HEK293 (cell line): ENCODE measurements around the gene KRTCAP2.

Experiments used
- CTCF ChIA-PET: fragments of 350-600 bp; formaldehyde crosslinking; extraction: SDS; loops from one replicate; lab custom pipeline; 2021; ENCODE audit warnings: antibody characterized with exemption; lab: Yijun Ruan, JAX
- POLR2A ChIA-PET: fragments of 300-600 bp; formaldehyde crosslinking; extraction: SDS; loops from one replicate; lab custom pipeline; 2020; ENCODE audit warnings: antibody characterized with exemption, inconsistent platforms; lab: Yijun Ruan, JAX
- H3K27ac ChIP-seq: fragments of 200-500 bp; sonication (Bioruptor generic); 2 replicates; pipeline ENCODE4 v1.5.1; 2014; ENCODE audit warnings: low read depth, low read length, control low read depth, inconsistent platforms; ENCODE audit errors: extremely low read depth
- H3K36me3 ChIP-seq, 2 experiments: fragments of 200-500 bp in 1 of 2; sonication (Bioruptor generic) in 1 of 2; 1 replicate in 1 of 2; 2 replicates in 1 of 2; pipeline ENCODE4 v1.5.1; 2014 to 2017; ENCODE audit warnings: inconsistent platforms in 2 of 2, low read length in 2 of 2; ENCODE audit not compliant: control insufficient read depth in 2 of 2, insufficient read depth in 1 of 2
- H3K4me1 ChIP-seq: fragments of 200-500 bp; sonication (Bioruptor generic); 2 replicates; pipeline ENCODE4 v1.5.1; 2014; ENCODE audit warnings: mild to moderate bottlenecking, low read length, inconsistent platforms; ENCODE audit not compliant: control insufficient read depth, insufficient read depth
- H3K4me3 ChIP-seq: 2 replicates; pipeline ENCODE4 v1.5.1; 2011; ENCODE audit warnings: low read depth, mild to moderate bottlenecking, control low read depth, low read length, moderate library complexity
- H3K9me3 ChIP-seq: fragments of 200-500 bp; sonication (Bioruptor generic); 2 replicates; pipeline ENCODE4 v1.5.1; 2014; ENCODE audit warnings: low read depth, low read length, inconsistent platforms; ENCODE audit not compliant: control insufficient read depth, insufficient read depth
- BCL6B ChIP-seq: fragments of 450-650 bp; formaldehyde crosslinking; IDR thresholded peaks from 2 replicates; pipeline ENCODE4 v1.5.1; 2017; ENCODE audit warnings: missing biosample characterization, missing genetic modification characterization
- HOXD13 ChIP-seq: sonication (generic); formaldehyde crosslinking; IDR thresholded peaks from 2 replicates; pipeline ENCODE4 v1.8.0; 2022; ENCODE audit warnings: missing genetic modification reagents, borderline replicate concordance
- KLF16 ChIP-seq: fragments of 450-650 bp; formaldehyde crosslinking; IDR thresholded peaks from 2 replicates; pipeline ENCODE4 v1.5.1; 2017; ENCODE audit warnings: missing biosample characterization, missing genetic modification characterization
- KLF17 ChIP-seq: fragments of 450-650 bp; formaldehyde crosslinking; IDR thresholded peaks from 2 replicates; pipeline ENCODE4 v1.5.1; 2016; ENCODE audit warnings: missing biosample characterization, missing genetic modification characterization
- OSR2 ChIP-seq: fragments of 450-650 bp; formaldehyde crosslinking; IDR thresholded peaks from 2 replicates; pipeline ENCODE4 v1.5.1; 2016; ENCODE audit warnings: missing biosample characterization, missing genetic modification characterization
- PBX3 ChIP-seq: sonication (generic); formaldehyde crosslinking; IDR thresholded peaks from 2 replicates; pipeline ENCODE4 v1.8.1; 2022; ENCODE audit warnings: mild to moderate bottlenecking, moderate library complexity, missing genetic modification reagents
- SCRT2 ChIP-seq: fragments of 450-650 bp; formaldehyde crosslinking; IDR thresholded peaks from 2 replicates; pipeline ENCODE4 v1.5.1; 2016; ENCODE audit warnings: missing biosample characterization, missing genetic modification characterization
- SP7 ChIP-seq: fragments of 450-650 bp; formaldehyde crosslinking; IDR thresholded peaks from 2 replicates; pipeline ENCODE4 v1.5.1; 2016; ENCODE audit warnings: missing biosample characterization, missing genetic modification characterization
- TCF7L2 ChIP-seq: IDR thresholded peaks from 2 replicates; pipeline ENCODE4 v1.6.1; 2011; ENCODE audit warnings: low read depth, mild to moderate bottlenecking, inconsistent platforms, low read length, moderate library complexity, borderline replicate concordance
- YY2 ChIP-seq: fragments of 450-650 bp; formaldehyde crosslinking; IDR thresholded peaks from 2 replicates; pipeline ENCODE4 v1.5.1; 2016; ENCODE audit warnings: missing biosample characterization, missing genetic modification characterization
- ZBTB21 ChIP-seq: fragments of 450-650 bp; formaldehyde crosslinking; IDR thresholded peaks from 2 replicates; pipeline ENCODE4 v1.5.1; 2017; ENCODE audit warnings: missing biosample characterization, missing genetic modification characterization
- ZNF2 ChIP-seq: fragments of 450-650 bp; formaldehyde crosslinking; IDR thresholded peaks from 2 replicates; pipeline ENCODE4 v1.5.1; 2016; ENCODE audit warnings: missing biosample characterization, missing genetic modification characterization
- ZNF248 ChIP-seq: fragments of 450-650 bp; formaldehyde crosslinking; IDR thresholded peaks from 2 replicates; pipeline ENCODE4 v1.5.1; 2017; ENCODE audit warnings: missing biosample characterization, missing genetic modification characterization
- ZNF433 ChIP-seq: fragments of 450-650 bp; formaldehyde crosslinking; IDR thresholded peaks from 2 replicates; pipeline ENCODE4 v1.5.1; 2016; ENCODE audit warnings: missing biosample characterization, missing genetic modification characterization, low read depth
- ZNF449 ChIP-seq: fragments of 450-650 bp; formaldehyde crosslinking; IDR thresholded peaks from 2 replicates; pipeline ENCODE4 v1.5.1; 2017; ENCODE audit warnings: missing biosample characterization, mild to moderate bottlenecking, missing genetic modification characterization, moderate library complexity
- ZNF501 ChIP-seq: fragments of 450-650 bp; formaldehyde crosslinking; IDR thresholded peaks from 2 replicates; pipeline ENCODE4 v1.5.1; 2016; ENCODE audit warnings: missing biosample characterization, missing genetic modification characterization
- ZNF585B ChIP-seq: fragments of 450-650 bp; formaldehyde crosslinking; IDR thresholded peaks from 2 replicates; pipeline ENCODE4 v1.5.1; 2016; ENCODE audit warnings: missing biosample characterization, missing genetic modification characterization
- ZNF610 ChIP-seq: fragments of 450-650 bp; formaldehyde crosslinking; IDR thresholded peaks from 2 replicates; pipeline ENCODE4 v1.5.1; 2016; ENCODE audit warnings: missing biosample characterization, missing genetic modification characterization, borderline replicate concordance
- ZNF624 ChIP-seq: fragments of 450-650 bp; formaldehyde crosslinking; IDR thresholded peaks from 2 replicates; pipeline ENCODE4 v1.5.1; 2017; ENCODE audit warnings: missing biosample characterization, missing genetic modification characterization
- ZNF792 ChIP-seq: fragments of 450-650 bp; formaldehyde crosslinking; IDR thresholded peaks from 2 replicates; pipeline ENCODE4 v1.5.1; 2016; ENCODE audit warnings: missing biosample characterization, missing genetic modification characterization
- ZNF843 ChIP-seq: fragments of 450-650 bp; formaldehyde crosslinking; IDR thresholded peaks from 2 replicates; pipeline ENCODE4 v1.5.1; 2016; ENCODE audit warnings: missing biosample characterization, missing genetic modification characterization
- ZSCAN23 ChIP-seq: fragments of 450-650 bp; formaldehyde crosslinking; IDR thresholded peaks from 2 replicates; pipeline ENCODE4 v1.5.1; 2016; ENCODE audit warnings: missing biosample characterization, missing genetic modification characterization

The KRTCAP2 gene

GRCh38 chr1:155131856-155132255 is 41.2 kb downstream of the KRTCAP2 start:
- Histone ChIP-seq H3K4me1 (peaks cover 16% of the 10 kb centered on the region), H3K4me3 (no peak overlapping the region), H3K9me3 (no peaks in the 10 kb centered on the region), H3K27ac (no peak overlapping the region), H3K36me3 (peaks cover 3 to 36% of the 10 kb centered on the region in 2 experiments; a peak in 2 of 3 replicates)
- ChIA-PET POLR2A (interaction anchor here (1.0 to 3.5 kb wide), 2 partner anchors 10 to 41 kb away, joined by 3 to 17 read pairs; partner anchors contain the start of gene KRTCAP2), CTCF (interaction anchor here (0.6 to 8.1 kb wide), 7 partner anchors 40 to 944 kb away, joined by 3 to 54 read pairs (median 7); partner anchors contain the start of gene KRTCAP2)
- TF ChIP-seq ZNF792 (tag by site-specific recombination) (no peak), PBX3 (CRISPR knock-in tag) (no peak), ZNF624 (tag by site-specific recombination) (no peak), BCL6B (no peak), SCRT2 (tag by site-specific recombination) (no peak), ZBTB21 (tag by site-specific recombination) (no peak), SP7 (tag by site-specific recombination) (no peak), TCF7L2 (no peak), HOXD13 (no peak), ZNF2 (tag by site-specific recombination) (no peak), ZNF501 (tag by site-specific recombination) (no peak)

GRCh38 chr1:155131285-155131684 is 41.8 kb downstream of the KRTCAP2 start:
- POLR2A ChIA-PET = interaction anchor here (1.0 to 3.5 kb wide), 3 partner anchors 11 to 41 kb away, joined by 3 to 17 read pairs (median 5); partner anchors contain the start of gene KRTCAP2
- Histone ChIP-seq H3K36me3 (peaks cover 3 to 36% of the 10 kb centered on the region in 2 experiments; a peak in 2 of 3 replicates), H3K9me3 (no peaks in the 10 kb centered on the region), H3K4me3 (no peak overlapping the region), H3K4me1 (peaks cover 18% of the 10 kb centered on the region), H3K27ac (no peak overlapping the region)
- CTCF ChIA-PET = interaction anchor here (1.0 to 8.1 kb wide), 6 partner anchors 37 to 46 kb away, joined by 3 to 54 read pairs (median 9); partner anchors contain the start of gene KRTCAP2
- TF ChIP-seq YY2 (tag by site-specific recombination) = no peak
- TF ChIP-seq ZNF624 (tag by site-specific recombination) = no peak
- TF ChIP-seq ZSCAN23 (tag by site-specific recombination) = no peak
- TF ChIP-seq ZNF248 (tag by site-specific recombination) = no peak
- no peak for TF ChIP-seq OSR2 (tag by site-specific recombination)
- TF ChIP-seq KLF17 (tag by site-specific recombination) = no peak
- TF ChIP-seq ZNF433 = no peak
- no peak for TF ChIP-seq ZNF610 (tag by site-specific recombination)
- no peak for TF ChIP-seq ZNF585B
- TF ChIP-seq ZNF449 (tag by site-specific recombination) = no peak
- no peak for TF ChIP-seq PBX3 (CRISPR knock-in tag)
- no peak for TF ChIP-seq KLF16
- TF ChIP-seq ZNF843 (tag by site-specific recombination) = no peak
